Liver (tissue), 3 donors: ENCODE data around the gene ALDH5A1.

Experiments
- REST ChIP-seq: IDR thresholded peaks from 2 replicates; pipeline ENCODE4 v1.6.1; 2016; ENCODE audit warnings: antibody characterized with exemption, mild to moderate bottlenecking
- TAF1 ChIP-seq: conservative IDR thresholded peaks from 2 replicates; pipeline ENCODE4 v1.6.1; 2016; ENCODE audit warnings: antibody characterized with exemption, mild to moderate bottlenecking
- TF ChIP-seq, protein P1 (sequence below): fragments of 150-350 bp; IDR thresholded peaks from 2 replicates; pipeline ENCODE4 v1.5.1; 2017; ENCODE audit warnings: improper control_type of control experiment, low read depth, low read length; ENCODE audit not compliant: missing input control
- donor health status: healthy.
- donor health status: healthy.

DNA sequence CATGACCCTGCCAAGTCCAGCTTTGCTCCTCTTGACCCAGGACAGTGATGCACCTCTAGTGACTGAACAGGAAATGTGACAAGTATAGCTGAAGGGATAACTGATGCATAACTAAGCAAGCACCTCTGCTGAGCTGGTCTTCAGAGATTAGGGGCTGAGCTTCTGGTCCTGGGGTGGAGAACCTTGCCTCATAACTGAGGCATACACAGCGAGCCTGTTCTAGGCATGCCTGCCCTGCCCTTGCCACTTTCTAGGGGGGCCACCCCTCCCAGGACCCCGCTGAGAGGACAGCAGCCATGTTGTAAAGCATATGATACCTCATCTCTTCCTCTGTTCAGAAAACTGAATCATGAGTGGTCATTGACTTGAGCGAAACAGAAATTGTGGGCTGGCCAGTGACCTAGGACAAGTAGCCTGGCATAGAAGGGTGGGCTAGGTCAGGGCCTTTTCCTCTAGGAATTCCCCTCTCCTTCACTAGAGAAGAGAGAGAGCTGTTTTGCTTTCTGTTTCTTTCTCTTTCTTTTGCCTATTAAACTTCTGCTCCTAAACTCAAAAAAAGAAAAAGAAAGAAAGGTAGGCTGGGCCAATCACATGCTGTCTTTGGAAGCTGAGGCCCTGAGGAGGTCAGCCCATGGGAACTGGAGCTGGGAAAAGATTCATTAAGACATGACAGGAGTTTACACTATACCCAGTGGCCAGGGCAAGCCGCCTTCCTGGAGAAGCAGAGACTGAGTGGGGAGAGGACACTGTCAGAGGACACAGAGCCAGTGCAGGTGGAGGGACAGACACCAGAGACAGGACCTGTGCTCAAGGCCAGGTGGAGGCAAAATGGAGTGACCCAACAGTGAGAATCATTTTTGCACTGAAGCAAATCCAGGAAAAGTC, 23.1 kb downstream of the ALDH5A1 start:
- TF ChIP-seq, protein P1, sequence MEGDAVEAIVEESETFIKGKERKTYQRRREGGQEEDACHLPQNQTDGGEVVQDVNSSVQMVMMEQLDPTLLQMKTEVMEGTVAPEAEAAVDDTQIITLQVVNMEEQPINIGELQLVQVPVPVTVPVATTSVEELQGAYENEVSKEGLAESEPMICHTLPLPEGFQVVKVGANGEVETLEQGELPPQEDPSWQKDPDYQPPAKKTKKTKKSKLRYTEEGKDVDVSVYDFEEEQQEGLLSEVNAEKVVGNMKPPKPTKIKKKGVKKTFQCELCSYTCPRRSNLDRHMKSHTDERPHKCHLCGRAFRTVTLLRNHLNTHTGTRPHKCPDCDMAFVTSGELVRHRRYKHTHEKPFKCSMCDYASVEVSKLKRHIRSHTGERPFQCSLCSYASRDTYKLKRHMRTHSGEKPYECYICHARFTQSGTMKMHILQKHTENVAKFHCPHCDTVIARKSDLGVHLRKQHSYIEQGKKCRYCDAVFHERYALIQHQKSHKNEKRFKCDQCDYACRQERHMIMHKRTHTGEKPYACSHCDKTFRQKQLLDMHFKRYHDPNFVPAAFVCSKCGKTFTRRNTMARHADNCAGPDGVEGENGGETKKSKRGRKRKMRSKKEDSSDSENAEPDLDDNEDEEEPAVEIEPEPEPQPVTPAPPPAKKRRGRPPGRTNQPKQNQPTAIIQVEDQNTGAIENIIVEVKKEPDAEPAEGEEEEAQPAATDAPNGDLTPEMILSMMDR = no peak
- TF ChIP-seq TAF1 (no peak), REST (no peak)
